Measurements from ENCODE around the gene ME1.
"Not testable (repeated sequence)": the region's sequence is repeated elsewhere in the genome, so short reads cannot be mapped to it uniquely, and the experiment has no call there.

Gene ME1

GRCh38 chr6:83462524-83462923, 31.7 kb upstream of the ME1 start:
- H3K4me1 ChIP-seq (ENCODE audit: control insufficient read depth in 2 of 2, insufficient read depth in 1 of 2, low read depth in 1 of 2, low read length in 2 of 2): no peaks in the 10 kb centered on the region
- H3K18ac ChIP-seq (ENCODE audit: low read length): no peak overlapping the region
- H4K91ac ChIP-seq (ENCODE audit: low read depth, low read length, poor library complexity): no peak overlapping the region
- H3K14ac ChIP-seq (ENCODE audit: low read length): no peak overlapping the region
- no peak for DNase-seq (ENCODE audit: low spot score)
- H3K27ac ChIP-seq (replicated peaks; ENCODE audit: low read length): no peak overlapping the region
- no peak overlapping the region for H3K4ac ChIP-seq (ENCODE audit: low read length)
- no peak overlapping the region for H4K8ac ChIP-seq (ENCODE audit: low read depth, low read length)
- peaks cover 0 to 2% of the 10 kb centered on the region in 2 donors for H3K36me3 ChIP-seq (replicated peaks in 1 of 2; ENCODE audit: control insufficient read depth in 2 of 2, insufficient read depth in 2 of 2, low read length in 2 of 2)
- H3K27me3 ChIP-seq (ENCODE audit: control insufficient read depth in 3 of 3, insufficient read depth in 3 of 3, low read depth in 1 of 3, low read length in 3 of 3): no peaks in the 10 kb centered on the region
- no peak overlapping the region for H3K4me3 ChIP-seq (ENCODE audit: low read length in 2 of 2)
- peaks cover 0 to 1% of the 10 kb centered on the region in 2 donors for H3K9me3 ChIP-seq (replicated peaks in 1 of 2; ENCODE audit: control insufficient read depth in 2 of 2, insufficient read depth in 1 of 2, low read depth in 1 of 2, low read length in 2 of 2)
- no peak overlapping the region for H2AK5ac ChIP-seq (ENCODE audit: low read depth, low read length)
- no peak overlapping the region for H2BK15ac ChIP-seq (ENCODE audit: low read length)
- no peak overlapping the region for H2BK12ac ChIP-seq (ENCODE audit: low read length)
- WGBS, 2 donors (ENCODE audit: extremely low coverage in 2 of 2, insufficient read length in 2 of 2, insufficient replicate concordance in 1 of 2): no CpG with 5 or more reads among the region's 1 CpG
- H2AFZ ChIP-seq (ENCODE audit: low read length): no peak overlapping the region
- H3K9ac ChIP-seq (ENCODE audit: low read depth, low read length, poor library complexity): no peak overlapping the region
- no peak overlapping the region for H3K4me2 ChIP-seq (ENCODE audit: insufficient read depth, low read length, poor library complexity, severe bottlenecking)
- no peak overlapping the region for H2BK5ac ChIP-seq (ENCODE audit: low read length)
- no peak overlapping the region for H3K23ac ChIP-seq (ENCODE audit: low read depth, low read length, poor library complexity)
- H3K79me1 ChIP-seq (ENCODE audit: low read depth, low read length): no peaks in the 10 kb centered on the region
- no peak overlapping the region for H2BK120ac ChIP-seq (ENCODE audit: low read depth, low read length)

GRCh38 chr6:83461438-83461837, 30.6 kb upstream of the ME1 start:
- no peaks in the 10 kb centered on the region for H3K79me1 ChIP-seq (ENCODE audit: low read depth, low read length)
- no peak overlapping the region for H3K9ac ChIP-seq (ENCODE audit: low read depth, low read length, poor library complexity)
- no peak overlapping the region for H3K4ac ChIP-seq (ENCODE audit: low read length)
- DNase-seq (ENCODE audit: low spot score): no peak
- no peak overlapping the region for H3K23ac ChIP-seq (ENCODE audit: low read depth, low read length, poor library complexity)
- H2BK120ac ChIP-seq (ENCODE audit: low read depth, low read length): no peak overlapping the region
- no peak overlapping the region for H3K18ac ChIP-seq (ENCODE audit: low read length)
- no peak overlapping the region for H2BK5ac ChIP-seq (ENCODE audit: low read length)
- no peaks in the 10 kb centered on the region for H3K27me3 ChIP-seq (ENCODE audit: control insufficient read depth in 3 of 3, insufficient read depth in 3 of 3, low read depth in 1 of 3, low read length in 3 of 3)
- no peak overlapping the region for H3K14ac ChIP-seq (ENCODE audit: low read length)
- H3K36me3 ChIP-seq (replicated peaks in 1 of 2; ENCODE audit: control insufficient read depth in 2 of 2, insufficient read depth in 2 of 2, low read length in 2 of 2): peaks cover 0 to 2% of the 10 kb centered on the region in 2 donors
- no peak overlapping the region for H2BK15ac ChIP-seq (ENCODE audit: low read length)
- H3K27ac ChIP-seq (replicated peaks; ENCODE audit: low read length): no peak overlapping the region
- H2BK12ac ChIP-seq (ENCODE audit: low read length): no peak overlapping the region
- WGBS, 2 donors (ENCODE audit: extremely low coverage in 2 of 2, insufficient read length in 2 of 2, insufficient replicate concordance in 1 of 2): no CpG with 5 or more reads among the region's 1 CpG
- H2AFZ ChIP-seq (ENCODE audit: low read length): no peak overlapping the region
- no peak overlapping the region for H4K8ac ChIP-seq (ENCODE audit: low read depth, low read length)
- H2AK5ac ChIP-seq (ENCODE audit: low read depth, low read length): no peak overlapping the region
- peaks cover 0 to 1% of the 10 kb centered on the region in 2 donors for H3K9me3 ChIP-seq (replicated peaks in 1 of 2; ENCODE audit: control insufficient read depth in 2 of 2, insufficient read depth in 1 of 2, low read depth in 1 of 2, low read length in 2 of 2)
- H3K4me2 ChIP-seq (ENCODE audit: insufficient read depth, low read length, poor library complexity, severe bottlenecking): no peak overlapping the region
- no peak overlapping the region for H3K4me3 ChIP-seq (ENCODE audit: low read length in 2 of 2)
- no peak overlapping the region for H4K91ac ChIP-seq (ENCODE audit: low read depth, low read length, poor library complexity)
- no peaks in the 10 kb centered on the region for H3K4me1 ChIP-seq (ENCODE audit: control insufficient read depth in 2 of 2, insufficient read depth in 1 of 2, low read depth in 1 of 2, low read length in 2 of 2)

GRCh38 chr6:83459663-83460062, 28.8 kb upstream of the ME1 start:
- Histone ChIP-seq H3K9me3 (replicated peaks in 1 of 2; ENCODE audit: control insufficient read depth in 2 of 2, insufficient read depth in 1 of 2, low read depth in 1 of 2, low read length in 2 of 2) (peaks cover 0 to 1% of the 10 kb centered on the region in 2 donors), H3K4me3 (ENCODE audit: low read length in 2 of 2) (no peak overlapping the region), H2BK12ac (ENCODE audit: low read length) (no peak overlapping the region), H3K4ac (ENCODE audit: low read length) (no peak overlapping the region), H3K27me3 (ENCODE audit: control insufficient read depth in 3 of 3, insufficient read depth in 3 of 3, low read depth in 1 of 3, low read length in 3 of 3) (no peaks in the 10 kb centered on the region), H2AK5ac (ENCODE audit: low read depth, low read length) (no peak overlapping the region), H2AFZ (ENCODE audit: low read length) (no peak overlapping the region), H3K4me1 (ENCODE audit: control insufficient read depth in 2 of 2, insufficient read depth in 1 of 2, low read depth in 1 of 2, low read length in 2 of 2) (no peaks in the 10 kb centered on the region), H2BK5ac (ENCODE audit: low read length) (no peak overlapping the region), H3K9ac (ENCODE audit: low read depth, low read length, poor library complexity) (no peak overlapping the region), H3K36me3 (replicated peaks in 1 of 2; ENCODE audit: control insufficient read depth in 2 of 2, insufficient read depth in 2 of 2, low read length in 2 of 2) (peaks cover 0 to 2% of the 10 kb centered on the region in 2 donors), H2BK120ac (ENCODE audit: low read depth, low read length) (no peak overlapping the region), H4K91ac (ENCODE audit: low read depth, low read length, poor library complexity) (no peak overlapping the region), H2BK15ac (ENCODE audit: low read length) (no peak overlapping the region), H3K14ac (ENCODE audit: low read length) (no peak overlapping the region), H3K79me1 (ENCODE audit: low read depth, low read length) (no peaks in the 10 kb centered on the region), H3K18ac (ENCODE audit: low read length) (no peak overlapping the region), H3K4me2 (ENCODE audit: insufficient read depth, low read length, poor library complexity, severe bottlenecking) (no peak overlapping the region), H3K23ac (ENCODE audit: low read depth, low read length, poor library complexity) (no peak overlapping the region), H3K27ac (replicated peaks; ENCODE audit: low read length) (no peak overlapping the region), H4K8ac (ENCODE audit: low read depth, low read length) (no peak overlapping the region)
- no peak for DNase-seq (ENCODE audit: low spot score)

- no CpG with 5 or more reads among the region's 6 CpGs for WGBS, 2 donors (ENCODE audit: extremely low coverage in 2 of 2, insufficient read length in 2 of 2, insufficient replicate concordance in 1 of 2)
- H2BK5ac ChIP-seq (ENCODE audit: low read length); H3K9me3 ChIP-seq (replicated peaks in 1 of 2; ENCODE audit: control insufficient read depth in 2 of 2, insufficient read depth in 1 of 2, low read depth in 1 of 2, low read length in 2 of 2): not testable (repeated sequence)
Observed at GRCh38 chr6:83450015-83450414, 19.2 kb upstream of the ME1 start.

More at GRCh38 chr6:83450015-83450414, 19.2 kb upstream of the ME1 start:
- not testable (repeated sequence) for H3K18ac ChIP-seq (ENCODE audit: low read length); DNase-seq (ENCODE audit: low spot score); H2BK15ac ChIP-seq (ENCODE audit: low read length); H3K4me2 ChIP-seq (ENCODE audit: insufficient read depth, low read length, poor library complexity, severe bottlenecking); H3K4ac ChIP-seq (ENCODE audit: low read length); H3K27me3 ChIP-seq (ENCODE audit: control insufficient read depth in 3 of 3, insufficient read depth in 3 of 3, low read depth in 1 of 3, low read length in 3 of 3); H3K4me1 ChIP-seq (ENCODE audit: control insufficient read depth in 2 of 2, insufficient read depth in 1 of 2, low read depth in 1 of 2, low read length in 2 of 2); H3K79me1 ChIP-seq (ENCODE audit: low read depth, low read length); H4K91ac ChIP-seq (ENCODE audit: low read depth, low read length, poor library complexity); H2BK120ac ChIP-seq (ENCODE audit: low read depth, low read length); H2BK12ac ChIP-seq (ENCODE audit: low read length); H2AK5ac ChIP-seq (ENCODE audit: low read depth, low read length); H2AFZ ChIP-seq (ENCODE audit: low read length); H4K8ac ChIP-seq (ENCODE audit: low read depth, low read length); H3K36me3 ChIP-seq (replicated peaks in 1 of 2; ENCODE audit: control insufficient read depth in 2 of 2, insufficient read depth in 2 of 2, low read length in 2 of 2); H3K9ac ChIP-seq (ENCODE audit: low read depth, low read length, poor library complexity); H3K27ac ChIP-seq (replicated peaks; ENCODE audit: low read length); H3K4me3 ChIP-seq (ENCODE audit: low read length in 2 of 2); H3K23ac ChIP-seq (ENCODE audit: low read depth, low read length, poor library complexity); H3K14ac ChIP-seq (ENCODE audit: low read length)

Data from neuronal stem cell (in vitro differentiated cells).